GM12891 (cell line): Measurements from ENCODE around the gene PTPRJ.

Experiments
- DNase-seq: peaks from one replicate; pipeline ENCODE4 v3.0.0; 2011; ENCODE audit warnings: low spot score; ENCODE audit not compliant: insufficient read length
- FAIRE-seq: peaks from 2 replicates; lab custom pipeline; 2011; peaks lifted over from hg19 to GRCh38; lab: Jason Lieb, UNC
- PAX5 ChIP-seq: IDR thresholded peaks from 2 replicates; pipeline ENCODE4 v1.6.1; 2011; ENCODE audit warnings: low read length, moderate library complexity, mild to moderate bottlenecking; ENCODE audit not compliant: insufficient read depth, severe bottlenecking
- POLR2A ChIP-seq: IDR thresholded peaks from 2 replicates; pipeline ENCODE4 v1.6.1; 2011; ENCODE audit warnings: low read depth, low read length, control low read depth
- POLR2AphosphoS5 ChIP-seq: IDR thresholded peaks from 2 replicates; pipeline ENCODE4 v1.6.1; 2011; ENCODE audit warnings: low read depth, low read length, control low read depth
- POU2F2 ChIP-seq: IDR thresholded peaks from 2 replicates; pipeline ENCODE4 v1.6.1; 2011; ENCODE audit warnings: low read depth, mild to moderate bottlenecking, control low read depth, low read length, moderate library complexity
- SPI1 ChIP-seq: IDR thresholded peaks from 2 replicates; pipeline ENCODE4 v1.6.1; 2011; ENCODE audit warnings: low read depth, low read length, control low read depth
- TAF1 ChIP-seq: IDR thresholded peaks from 2 replicates; pipeline ENCODE4 v1.6.1; 2011; ENCODE audit warnings: low read depth, low read length, control low read depth

PTPRJ gene

DNA sequence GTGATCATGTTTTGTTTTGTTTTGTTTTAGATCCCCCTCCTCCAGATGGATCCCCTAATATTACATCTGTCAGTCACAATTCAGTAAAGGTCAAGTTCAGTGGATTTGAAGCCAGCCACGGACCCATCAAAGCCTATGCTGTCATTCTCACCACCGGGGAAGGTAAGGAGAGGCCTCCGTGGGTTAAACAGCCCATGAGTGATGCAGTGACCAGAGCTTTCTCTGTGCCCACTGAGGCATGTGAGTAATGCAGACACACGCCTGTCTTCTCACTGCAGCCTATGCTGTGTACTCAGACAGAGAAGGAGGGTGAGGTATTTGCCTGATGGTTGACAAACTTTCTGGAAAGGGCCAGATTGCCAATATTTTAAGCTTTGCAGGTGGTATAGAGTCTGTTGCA lies 162.5 kb downstream of the PTPRJ start:
- no peak for DNase-seq
- TF ChIP-seq SPI1 (no peak), PAX5 (no peak), POLR2AphosphoS5 (no peak)
- no peak for FAIRE-seq

DNA sequence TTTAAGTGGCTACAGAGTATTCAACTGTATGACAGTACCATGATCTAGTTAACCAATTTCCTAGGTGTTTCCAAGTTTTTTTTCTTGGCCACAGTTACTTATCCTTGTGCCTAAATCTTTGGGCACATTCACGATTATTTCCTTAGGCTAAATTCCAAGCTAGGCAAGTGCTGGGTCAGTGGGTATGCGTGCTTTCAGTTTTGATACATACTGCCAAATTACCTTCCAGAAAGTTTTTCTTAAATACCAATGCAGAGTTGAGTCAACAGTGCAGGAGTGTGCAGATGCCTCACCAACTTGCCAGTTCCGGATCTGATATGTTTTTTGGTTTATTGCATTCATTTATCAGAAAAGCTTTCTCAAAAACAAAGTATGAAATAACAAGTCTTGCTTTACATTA lies 168.4 kb downstream of the PTPRJ start:
- TF ChIP-seq POLR2AphosphoS5 (no peak), POLR2A (no peak), POU2F2 (no peak), SPI1 (no peak), TAF1 (no peak), PAX5 (no peak)
- FAIRE-seq (no peak), DNase-seq (no peak)

DNA sequence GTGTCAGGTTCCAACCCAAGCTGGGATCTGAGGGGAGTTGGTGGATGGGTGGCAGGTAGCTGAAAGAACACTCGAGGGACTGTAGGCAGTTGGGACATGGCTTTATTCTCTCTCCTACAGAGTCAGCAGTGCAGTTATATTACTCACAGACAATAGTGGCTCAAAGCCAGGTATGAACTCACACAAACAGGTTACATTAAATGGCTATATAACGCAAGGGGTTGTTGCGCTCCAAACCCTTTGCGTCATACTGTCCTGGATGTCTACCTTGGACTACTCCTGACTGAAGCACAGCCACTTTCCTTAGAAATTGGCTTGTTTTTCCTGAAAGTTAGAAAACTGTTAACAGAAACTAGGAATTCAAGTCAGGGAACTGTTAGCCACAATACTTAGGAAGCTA lies 169.9 kb downstream of the PTPRJ start:
- FAIRE-seq, result no peak
- no peak for TF ChIP-seq POLR2AphosphoS5
- no peak for TF ChIP-seq TAF1
- TF ChIP-seq SPI1, result no peak
- TF ChIP-seq POU2F2, result no peak
- no peak for TF ChIP-seq POLR2A
- DNase-seq, result no peak

DNA sequence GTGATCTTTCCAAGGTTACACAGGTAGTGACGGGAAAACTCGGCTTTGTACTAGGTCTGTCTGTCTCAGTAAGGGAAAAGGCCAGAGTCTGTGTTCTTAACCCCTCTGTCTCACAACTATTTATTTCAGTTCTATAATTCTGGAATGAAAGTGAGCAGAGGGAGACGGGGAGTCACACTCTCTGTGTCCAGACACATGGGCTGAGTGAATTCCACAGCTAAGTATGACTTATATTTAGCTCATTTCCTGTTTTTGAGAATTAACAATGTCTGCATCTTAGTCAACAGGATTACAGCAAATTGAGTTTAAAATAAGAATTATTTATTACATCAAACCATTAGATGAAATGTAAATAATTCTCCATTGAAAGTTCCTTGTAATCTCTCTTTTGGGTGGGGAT lies 173.8 kb downstream of the PTPRJ start:
- TF ChIP-seq POU2F2 (no peak), POLR2A (no peak), SPI1 (no peak)
- FAIRE-seq (no peak), DNase-seq (no peak)

DNA sequence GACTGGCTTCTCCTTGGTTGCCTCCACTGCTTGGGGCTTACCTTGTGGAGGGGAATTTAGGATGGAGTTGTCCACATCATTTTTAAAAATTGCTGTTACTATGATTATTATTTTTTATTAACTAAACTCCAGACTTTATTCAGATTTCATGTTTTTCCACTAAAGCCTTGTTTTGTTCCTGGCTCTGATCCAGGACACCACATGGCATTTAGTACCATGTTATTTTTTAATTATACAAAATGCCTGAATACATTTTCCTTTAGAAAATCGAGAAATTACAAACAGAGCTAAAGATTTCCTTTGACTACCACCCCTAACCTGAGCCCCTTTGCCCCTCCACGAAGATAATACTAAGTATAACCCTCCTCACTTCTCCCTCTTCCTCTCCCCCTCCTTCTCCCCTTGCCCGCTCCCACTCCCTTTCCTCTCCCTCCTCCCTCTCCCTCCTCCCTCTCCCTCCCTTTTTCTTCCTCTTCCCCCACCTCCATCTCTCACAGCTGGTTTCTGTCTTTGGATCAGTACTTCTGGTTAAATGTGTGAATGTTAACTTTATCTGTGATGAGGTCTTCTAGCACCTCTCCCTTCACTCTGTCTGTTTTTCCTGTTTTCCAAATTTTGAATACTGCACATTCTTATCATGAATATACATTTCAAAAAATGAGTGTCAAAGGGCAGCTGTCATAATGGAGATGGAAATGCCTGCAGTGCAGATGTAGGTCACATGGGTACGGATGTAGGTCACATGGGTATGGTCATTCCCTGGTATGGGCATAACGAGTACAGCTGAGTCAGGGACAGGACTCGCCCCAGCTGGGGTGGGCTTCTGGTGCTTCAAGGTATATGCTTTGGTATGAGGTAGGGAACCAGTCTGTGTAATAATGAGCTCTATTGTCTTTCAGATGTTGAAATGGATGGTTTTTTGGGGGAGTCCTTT lies 181.9 kb downstream of the PTPRJ start:
- TF ChIP-seq POLR2AphosphoS5 (no peak), PAX5 (no peak), SPI1 (no peak), TAF1 (no peak), POU2F2 (no peak), POLR2A (no peak)
- FAIRE-seq (no peak), DNase-seq (no peak)

DNA sequence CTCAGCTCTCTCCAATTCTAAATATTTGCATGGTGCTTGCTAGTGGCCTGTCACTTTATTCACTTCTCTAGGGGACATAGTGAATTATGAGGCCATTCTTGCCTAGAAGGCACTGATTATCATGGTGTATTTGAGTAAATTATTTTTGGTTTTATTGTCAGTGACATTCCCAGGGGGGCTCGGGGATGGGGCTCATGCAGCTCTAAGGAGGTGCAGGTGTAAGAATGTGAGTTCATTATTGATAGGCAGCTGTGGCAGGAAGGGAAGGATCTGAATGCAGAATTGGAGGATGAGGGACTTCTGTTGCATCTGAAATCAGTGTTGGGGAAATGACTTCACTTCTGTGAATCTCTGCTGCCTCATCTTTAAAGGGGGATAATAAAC lies 182.5 kb downstream of the PTPRJ start:
- DNase-seq, result no peak
- TF ChIP-seq POLR2A, result no peak
- no peak for TF ChIP-seq PAX5
- FAIRE-seq, result no peak

DNA sequence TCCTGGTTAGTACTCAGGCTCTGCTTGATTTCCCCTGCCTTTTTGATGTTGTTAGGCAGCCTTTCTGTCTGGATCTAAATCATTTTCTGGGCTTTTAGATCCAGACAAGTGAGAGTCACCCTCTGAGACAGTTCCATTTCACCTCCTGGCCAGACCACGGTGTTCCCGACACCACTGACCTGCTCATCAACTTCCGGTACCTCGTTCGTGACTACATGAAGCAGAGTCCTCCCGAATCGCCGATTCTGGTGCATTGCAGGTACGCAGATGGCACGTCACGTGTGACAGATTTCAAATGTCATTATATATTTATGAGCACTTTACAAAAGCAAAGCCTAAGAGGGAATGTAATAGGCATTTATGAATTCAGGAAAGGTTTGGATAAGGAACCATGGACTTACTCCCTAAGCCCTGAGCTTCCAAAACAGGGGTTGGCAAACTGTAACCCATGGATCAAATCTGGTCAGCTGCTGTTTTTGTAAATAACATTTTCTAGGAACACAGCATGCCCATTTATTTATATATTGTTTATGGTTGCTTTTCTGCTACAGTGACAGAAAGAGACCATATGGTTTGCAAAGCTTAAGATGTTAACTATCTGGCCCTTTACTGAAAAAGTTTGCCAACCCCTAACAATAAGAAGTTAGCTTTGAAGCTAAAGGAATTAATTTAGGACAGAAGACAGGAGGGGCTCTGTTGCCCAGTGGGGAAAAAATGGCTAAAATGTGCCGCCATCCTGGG lies 183.2 kb downstream of the PTPRJ start:
- TF ChIP-seq TAF1 (no peak), POLR2AphosphoS5 (no peak), POLR2A (no peak), PAX5 (no peak)
- no peak for FAIRE-seq

DNA sequence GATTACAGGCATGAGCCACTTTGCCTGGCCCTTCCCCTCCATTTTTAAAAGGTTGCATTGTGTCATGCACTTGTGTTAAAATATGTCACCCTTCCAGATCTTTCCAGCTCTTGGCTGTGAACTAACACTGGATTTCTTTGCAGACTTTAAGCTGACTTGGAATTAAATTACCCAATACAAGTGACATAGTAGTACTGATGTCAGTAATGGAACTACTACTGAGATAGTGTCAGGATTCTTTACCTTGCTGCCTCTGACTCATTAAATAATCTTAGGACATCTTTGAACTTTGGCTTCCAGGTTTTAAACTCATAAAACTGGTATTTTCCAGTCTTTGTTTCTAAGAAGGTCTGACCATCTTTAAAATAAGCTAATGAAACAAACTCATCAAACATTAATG lies 184.5 kb downstream of the PTPRJ start:
- TF ChIP-seq POLR2A, result no peak
- TF ChIP-seq SPI1, result no peak
- no peak for TF ChIP-seq POU2F2
- no peak for TF ChIP-seq TAF1
- no peak for TF ChIP-seq POLR2AphosphoS5
- TF ChIP-seq PAX5, result no peak
- no peak for FAIRE-seq

More for the DNA sequence above, 183.2 kb downstream of the PTPRJ start:
- DNase-seq, result no peak

DNA sequence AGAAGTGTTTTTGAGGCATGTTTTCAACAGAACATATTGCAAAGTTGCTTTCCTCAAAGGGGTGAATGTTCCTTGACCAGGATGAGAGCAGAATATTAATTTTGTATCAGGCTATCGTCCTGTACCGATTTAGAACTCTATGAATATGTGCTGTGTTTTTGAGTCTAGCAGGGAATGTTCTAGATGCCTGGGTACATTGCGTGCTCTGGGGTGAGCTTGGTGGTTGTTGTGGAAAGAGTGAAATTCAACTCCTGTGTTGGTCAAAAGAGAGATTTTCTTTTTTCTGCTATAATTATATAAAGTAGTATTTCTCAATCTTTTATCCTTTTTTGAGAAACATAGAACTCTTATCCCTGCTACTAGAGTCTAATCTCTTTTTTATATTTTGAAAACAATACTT lies 185.1 kb downstream of the PTPRJ start:
- FAIRE-seq, result no peak
- TF ChIP-seq POLR2AphosphoS5, result no peak
- TF ChIP-seq SPI1, result no peak
- TF ChIP-seq POU2F2, result no peak
- TF ChIP-seq PAX5, result no peak
- no peak for TF ChIP-seq POLR2A
- no peak for TF ChIP-seq TAF1

More for the DNA sequence above, 184.5 kb downstream of the PTPRJ start:
- DNase-seq, result no peak

DNA sequence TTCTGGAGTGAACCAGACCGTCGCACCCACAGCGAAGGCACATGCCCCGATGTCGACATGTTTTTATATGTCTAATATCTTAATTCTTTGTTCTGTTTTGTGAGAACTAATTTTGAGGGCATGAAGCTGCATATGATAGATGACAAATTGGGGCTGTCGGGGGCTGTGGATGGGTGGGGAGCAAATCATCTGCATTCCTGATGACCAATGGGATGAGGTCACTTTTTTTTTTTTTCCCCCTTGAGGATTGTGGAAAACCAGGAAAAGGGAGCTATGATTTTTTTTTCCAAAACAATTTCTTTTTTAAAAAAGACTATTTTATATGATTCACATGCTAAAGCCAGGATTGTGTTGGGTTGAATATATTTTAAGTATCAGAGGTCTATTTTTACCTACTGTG lies 187.0 kb downstream of the PTPRJ start:
- no peak for FAIRE-seq

More for the DNA sequence above, 185.1 kb downstream of the PTPRJ start:
- DNase-seq, result no peak

More for the DNA sequence above, 187.0 kb downstream of the PTPRJ start:
- DNase-seq, result no peak
- TF ChIP-seq PAX5, result no peak
- TF ChIP-seq SPI1, result no peak
- TF ChIP-seq POLR2A, result no peak
- no peak for TF ChIP-seq TAF1
- TF ChIP-seq POU2F2, result no peak
- TF ChIP-seq POLR2AphosphoS5, result no peak
